ENCODE measurements around the gene CSRP3.

DNA sequence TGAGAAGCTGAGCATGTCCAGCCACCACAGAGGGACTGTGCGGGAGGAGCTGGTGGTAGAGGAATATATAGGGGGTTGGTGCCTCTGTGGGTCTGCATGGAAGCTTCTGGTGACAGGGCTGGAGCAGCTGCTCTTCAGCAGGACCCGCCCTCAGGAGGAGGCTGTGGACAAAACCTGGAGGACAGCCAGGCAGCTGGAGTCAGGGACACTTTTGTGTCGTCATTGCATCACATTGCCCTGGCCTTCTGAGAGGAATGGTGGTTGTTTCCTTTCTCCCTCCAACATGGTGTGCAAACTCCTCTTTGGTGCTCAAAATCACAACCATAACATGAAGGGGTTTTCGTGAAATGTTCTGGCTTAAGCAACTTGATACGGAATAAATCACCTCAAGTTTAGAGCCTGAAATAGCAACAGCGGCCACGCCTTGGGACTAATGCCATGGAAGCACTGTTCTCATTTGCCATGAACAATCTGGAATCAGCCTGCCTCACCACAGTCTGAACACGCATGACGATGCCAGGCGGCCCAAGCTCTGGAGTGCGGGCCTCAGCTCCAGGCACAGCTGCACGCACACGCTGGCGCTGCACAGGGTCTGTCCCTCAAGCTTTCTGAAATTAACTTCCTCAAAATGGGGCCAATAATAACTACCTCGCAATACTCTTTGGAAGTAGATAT is 17.1 kb upstream of the CSRP3 start:
- TF ChIP-seq, protein P1, sequence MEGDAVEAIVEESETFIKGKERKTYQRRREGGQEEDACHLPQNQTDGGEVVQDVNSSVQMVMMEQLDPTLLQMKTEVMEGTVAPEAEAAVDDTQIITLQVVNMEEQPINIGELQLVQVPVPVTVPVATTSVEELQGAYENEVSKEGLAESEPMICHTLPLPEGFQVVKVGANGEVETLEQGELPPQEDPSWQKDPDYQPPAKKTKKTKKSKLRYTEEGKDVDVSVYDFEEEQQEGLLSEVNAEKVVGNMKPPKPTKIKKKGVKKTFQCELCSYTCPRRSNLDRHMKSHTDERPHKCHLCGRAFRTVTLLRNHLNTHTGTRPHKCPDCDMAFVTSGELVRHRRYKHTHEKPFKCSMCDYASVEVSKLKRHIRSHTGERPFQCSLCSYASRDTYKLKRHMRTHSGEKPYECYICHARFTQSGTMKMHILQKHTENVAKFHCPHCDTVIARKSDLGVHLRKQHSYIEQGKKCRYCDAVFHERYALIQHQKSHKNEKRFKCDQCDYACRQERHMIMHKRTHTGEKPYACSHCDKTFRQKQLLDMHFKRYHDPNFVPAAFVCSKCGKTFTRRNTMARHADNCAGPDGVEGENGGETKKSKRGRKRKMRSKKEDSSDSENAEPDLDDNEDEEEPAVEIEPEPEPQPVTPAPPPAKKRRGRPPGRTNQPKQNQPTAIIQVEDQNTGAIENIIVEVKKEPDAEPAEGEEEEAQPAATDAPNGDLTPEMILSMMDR (conservative IDR thresholded peaks at IDR 0.05) = no peak
- no peak for TF ChIP-seq EZH2 (IDR thresholded peaks at IDR 0.05; ENCODE audit: low read depth)
